ENCODE results near the gene PPBP. TPM values are rescaled to one million over a fixed set of nuclear protein-coding genes. Genes with fewer than 3 reads are reported as not detected.

PPBP gene
- total and polyA plus RNA-seq, 4 donors: 0.67 to 55.0 (median 1.4) TPM

GRCh38 chr4:74030285-74030684, 42.3 kb upstream of the PPBP start:
- no peak overlapping the region for H3K9ac ChIP-seq (ENCODE audit: low read depth in 1 of 2, low read length in 2 of 2)
- H3K27me3 ChIP-seq (ENCODE audit: control insufficient read depth in 4 of 4, insufficient read depth in 4 of 4, low read length in 3 of 4): no peaks in the 10 kb centered on the region
- no peaks in the 10 kb centered on the region for H3K4me1 ChIP-seq (ENCODE audit: control insufficient read depth in 4 of 4, insufficient read depth in 4 of 4, low read length in 3 of 4)
- no peak overlapping the region for H3K4me3 ChIP-seq (ENCODE audit: low read depth in 1 of 3, low read length in 3 of 3)
- TF ChIP-seq RXRA (IDR thresholded peaks at IDR 0.05) (no peak), FOXA1 (IDR thresholded peaks at IDR 0.05) (no peak), CTCF (IDR thresholded peaks at IDR 0.05; ENCODE audit: low read depth, low read length, missing input control) (no peak), FOXA2 (IDR thresholded peaks at IDR 0.05) (no peak), EGR1 (IDR thresholded peaks at IDR 0.05; ENCODE audit: low read depth in 2 of 2) (no peak), ZBTB33 (IDR thresholded peaks at IDR 0.05) (no peak), GABPA (IDR thresholded peaks at IDR 0.05 in 1 of 2, conservative IDR thresholded peaks at IDR 0.05 in 1 of 2) (no peak), NR2F2 (IDR thresholded peaks at IDR 0.05) (no peak), JUND (IDR thresholded peaks at IDR 0.05) (no peak), RAD21 (IDR thresholded peaks at IDR 0.05) (no peak)
- H3K9me3 ChIP-seq (ENCODE audit: control insufficient read depth in 4 of 4, low read length in 3 of 4): peaks cover 0 to 5% (median 0%) of the 10 kb centered on the region in 4 donors
- no peak for DNase-seq (ENCODE audit: low spot score)
- no peaks in the 10 kb centered on the region for H3K36me3 ChIP-seq (ENCODE audit: control insufficient read depth in 4 of 4, insufficient read depth in 3 of 4, low read depth in 1 of 4, low read length in 3 of 4)
- H3K27ac ChIP-seq (ENCODE audit: low read depth in 1 of 2, low read length in 2 of 2): no peak overlapping the region

DNA sequence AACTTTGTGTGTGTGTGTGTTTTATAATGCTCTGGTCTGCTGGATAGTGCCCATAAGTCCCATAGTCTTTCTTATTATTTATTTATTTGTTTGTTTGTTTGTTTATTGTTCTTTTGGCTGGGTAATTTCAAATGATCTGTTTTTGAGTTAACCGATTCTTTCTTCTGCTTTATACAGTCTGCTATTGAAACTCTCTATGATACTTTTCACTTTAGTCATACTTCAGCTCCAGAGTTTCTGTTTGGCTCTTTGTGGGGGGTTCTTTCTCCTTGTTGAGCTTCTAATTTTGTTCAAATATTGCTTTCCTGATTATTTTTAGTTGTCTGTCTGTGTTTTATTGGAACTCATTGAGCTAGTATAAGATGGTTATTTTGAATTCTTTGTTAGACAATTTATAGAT, 40.5 kb upstream of the PPBP start:
- H3K9me3 ChIP-seq (ENCODE audit: control insufficient read depth in 4 of 4, low read length in 3 of 4): peaks cover 0 to 6% (median 0%) of the 10 kb centered on the region in 4 donors
- H3K4me1 ChIP-seq (ENCODE audit: control insufficient read depth in 4 of 4, insufficient read depth in 4 of 4, low read length in 3 of 4): no peaks in the 10 kb centered on the region
- TF ChIP-seq, protein P1, sequence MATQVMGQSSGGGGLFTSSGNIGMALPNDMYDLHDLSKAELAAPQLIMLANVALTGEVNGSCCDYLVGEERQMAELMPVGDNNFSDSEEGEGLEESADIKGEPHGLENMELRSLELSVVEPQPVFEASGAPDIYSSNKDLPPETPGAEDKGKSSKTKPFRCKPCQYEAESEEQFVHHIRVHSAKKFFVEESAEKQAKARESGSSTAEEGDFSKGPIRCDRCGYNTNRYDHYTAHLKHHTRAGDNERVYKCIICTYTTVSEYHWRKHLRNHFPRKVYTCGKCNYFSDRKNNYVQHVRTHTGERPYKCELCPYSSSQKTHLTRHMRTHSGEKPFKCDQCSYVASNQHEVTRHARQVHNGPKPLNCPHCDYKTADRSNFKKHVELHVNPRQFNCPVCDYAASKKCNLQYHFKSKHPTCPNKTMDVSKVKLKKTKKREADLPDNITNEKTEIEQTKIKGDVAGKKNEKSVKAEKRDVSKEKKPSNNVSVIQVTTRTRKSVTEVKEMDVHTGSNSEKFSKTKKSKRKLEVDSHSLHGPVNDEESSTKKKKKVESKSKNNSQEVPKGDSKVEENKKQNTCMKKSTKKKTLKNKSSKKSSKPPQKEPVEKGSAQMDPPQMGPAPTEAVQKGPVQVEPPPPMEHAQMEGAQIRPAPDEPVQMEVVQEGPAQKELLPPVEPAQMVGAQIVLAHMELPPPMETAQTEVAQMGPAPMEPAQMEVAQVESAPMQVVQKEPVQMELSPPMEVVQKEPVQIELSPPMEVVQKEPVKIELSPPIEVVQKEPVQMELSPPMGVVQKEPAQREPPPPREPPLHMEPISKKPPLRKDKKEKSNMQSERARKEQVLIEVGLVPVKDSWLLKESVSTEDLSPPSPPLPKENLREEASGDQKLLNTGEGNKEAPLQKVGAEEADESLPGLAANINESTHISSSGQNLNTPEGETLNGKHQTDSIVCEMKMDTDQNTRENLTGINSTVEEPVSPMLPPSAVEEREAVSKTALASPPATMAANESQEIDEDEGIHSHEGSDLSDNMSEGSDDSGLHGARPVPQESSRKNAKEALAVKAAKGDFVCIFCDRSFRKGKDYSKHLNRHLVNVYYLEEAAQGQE (IDR thresholded peaks at IDR 0.05): no peak
- no peak for TF ChIP-seq RAD21 (IDR thresholded peaks at IDR 0.05)
- TF ChIP-seq GABPA (IDR thresholded peaks at IDR 0.05 in 1 of 2, conservative IDR thresholded peaks at IDR 0.05 in 1 of 2): no peak
- TF ChIP-seq FOXA1 (IDR thresholded peaks at IDR 0.05): no peak
- TF ChIP-seq RXRA (IDR thresholded peaks at IDR 0.05): no peak
- TF ChIP-seq HNF4A (conservative IDR thresholded peaks at IDR 0.05): no peak
- no peak for TF ChIP-seq TAF1 (conservative IDR thresholded peaks at IDR 0.05)
- no peak for TF ChIP-seq ZBTB33 (IDR thresholded peaks at IDR 0.05)
- no peak for TF ChIP-seq FOXA2 (IDR thresholded peaks at IDR 0.05)
- H3K27ac ChIP-seq (ENCODE audit: low read depth in 1 of 2, low read length in 2 of 2): no peak overlapping the region
- no peaks in the 10 kb centered on the region for H3K36me3 ChIP-seq (ENCODE audit: control insufficient read depth in 4 of 4, insufficient read depth in 3 of 4, low read depth in 1 of 4, low read length in 3 of 4)
- DNase-seq (ENCODE audit: low spot score): no peak
- no peak overlapping the region for H3K9ac ChIP-seq (ENCODE audit: low read depth in 1 of 2, low read length in 2 of 2)
- no peak overlapping the region for H3K4me3 ChIP-seq (ENCODE audit: low read depth in 1 of 3, low read length in 3 of 3)
- no peaks in the 10 kb centered on the region for H3K27me3 ChIP-seq (ENCODE audit: control insufficient read depth in 4 of 4, insufficient read depth in 4 of 4, low read length in 3 of 4)
- 6% methylated on average over 1 of the region's 1 CpG for whole genome bisulfite sequencing
